HG03097 (cell line): ENCODE results near the gene GALNT2.

Experiments
- ATAC-seq: cut with Tn5 transposase; IDR thresholded peaks from one replicate; pipeline ENCODE4 v1.9.1; 2021; ENCODE audit not compliant: unreplicated experiment, low FRiP score

The GALNT2 gene

GRCh38 chr1:230265200-230266115, 198.4 kb downstream of the GALNT2 start:
- ATAC-seq, result no peak

GRCh38 chr1:230266456-230266855, 199.4 kb downstream of the GALNT2 start:
- no peak for ATAC-seq

GRCh38 chr1:230267338-230268065, 200.5 kb downstream of the GALNT2 start:
- ATAC-seq, result no peak

- ATAC-seq, result no peak
Observed at GRCh38 chr1:230268371-230269170, 201.5 kb downstream of the GALNT2 start.

GRCh38 chr1:230270185-230270558, 203.1 kb downstream of the GALNT2 start:
- no peak for ATAC-seq

GRCh38 chr1:230270559-230271281, 203.7 kb downstream of the GALNT2 start:
- ATAC-seq, result peak; percentile 45

GRCh38 chr1:230271300-230272035, 204.4 kb downstream of the GALNT2 start:
- no peak for ATAC-seq

- ATAC-seq, result no peak
Observed at GRCh38 chr1:230272557-230272956, 205.5 kb downstream of the GALNT2 start.

- no peak for ATAC-seq
Observed at GRCh38 chr1:230273141-230273710, 206.2 kb downstream of the GALNT2 start.

- ATAC-seq, result no peak
Observed at GRCh38 chr1:230274254-230274653, 207.2 kb downstream of the GALNT2 start.

- ATAC-seq, result no peak
Observed at GRCh38 chr1:230276401-230276800, 209.4 kb downstream of the GALNT2 start.

- ATAC-seq, result no peak
Observed at GRCh38 chr1:230277201-230278025, 210.4 kb downstream of the GALNT2 start.

GRCh38 chr1:230278376-230278775, 211.3 kb downstream of the GALNT2 start:
- no peak for ATAC-seq

- ATAC-seq, result no peak
Observed at GRCh38 chr1:230278871-230279582, 212.0 kb downstream of the GALNT2 start.

GRCh38 chr1:230279583-230279945, 212.5 kb downstream of the GALNT2 start:
- ATAC-seq, result no peak

- no peak for ATAC-seq
Observed at GRCh38 chr1:230280054-230280795, 213.2 kb downstream of the GALNT2 start.

- ATAC-seq, result no peak
Observed at GRCh38 chr1:230280906-230281413, 213.9 kb downstream of the GALNT2 start.
